Activated CD4-positive, alpha-beta T cell treated with anti-CD3 and anti-CD28 coated beads for 1 hour (primary cell): ENCODE results near the gene ROBO3.

Source experiments
- DNase-seq: peaks from one replicate; pipeline ENCODE4 v3.0.0-alpha.2; 2020

ROBO3 gene

GRCh38 chr11:124877631-124877909 lies 12.3 kb downstream of the ROBO3 start:
- DNase-seq = no peak

DNA sequence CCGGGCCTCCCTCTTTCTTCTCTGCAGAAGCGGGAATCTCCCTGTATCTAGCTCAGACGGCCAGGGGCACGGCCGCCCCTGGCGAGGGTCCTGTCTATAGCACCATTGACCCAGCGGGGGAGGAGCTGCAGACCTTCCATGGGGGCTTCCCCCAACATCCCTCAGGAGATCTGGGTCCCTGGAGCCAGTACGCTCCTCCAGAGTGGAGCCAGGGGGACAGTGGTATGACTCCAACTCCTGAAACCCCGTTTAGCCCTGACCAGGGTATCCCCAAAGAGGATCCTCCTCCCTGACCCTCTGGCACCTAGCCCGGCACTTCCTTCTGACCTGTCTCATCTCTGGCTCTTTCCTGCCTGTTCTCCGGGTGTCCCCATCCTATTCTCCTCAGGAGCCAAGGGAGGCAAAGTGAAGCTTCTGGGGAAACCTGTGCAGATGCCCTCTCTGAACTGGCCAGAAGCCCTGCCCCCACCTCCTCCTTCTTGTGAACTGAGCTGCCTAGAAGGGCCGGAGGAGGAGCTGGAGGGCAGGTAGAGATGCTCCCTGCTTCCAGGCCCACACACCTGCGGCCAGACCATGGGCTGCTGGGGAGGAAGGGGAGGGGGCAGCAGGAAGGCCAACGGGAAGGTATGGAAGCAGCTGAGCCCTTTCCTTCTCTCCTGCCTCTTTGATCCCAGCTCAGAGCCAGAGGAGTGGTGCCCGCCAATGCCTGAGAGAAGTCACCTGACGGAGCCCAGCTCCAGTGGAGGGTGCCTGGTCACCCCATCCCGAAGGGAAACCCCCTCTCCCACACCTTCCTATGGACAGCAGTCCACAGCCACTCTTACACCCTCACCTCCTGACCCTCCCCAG lies 12.9 kb downstream of the ROBO3 start:
- DNase-seq = no peak

DNA sequence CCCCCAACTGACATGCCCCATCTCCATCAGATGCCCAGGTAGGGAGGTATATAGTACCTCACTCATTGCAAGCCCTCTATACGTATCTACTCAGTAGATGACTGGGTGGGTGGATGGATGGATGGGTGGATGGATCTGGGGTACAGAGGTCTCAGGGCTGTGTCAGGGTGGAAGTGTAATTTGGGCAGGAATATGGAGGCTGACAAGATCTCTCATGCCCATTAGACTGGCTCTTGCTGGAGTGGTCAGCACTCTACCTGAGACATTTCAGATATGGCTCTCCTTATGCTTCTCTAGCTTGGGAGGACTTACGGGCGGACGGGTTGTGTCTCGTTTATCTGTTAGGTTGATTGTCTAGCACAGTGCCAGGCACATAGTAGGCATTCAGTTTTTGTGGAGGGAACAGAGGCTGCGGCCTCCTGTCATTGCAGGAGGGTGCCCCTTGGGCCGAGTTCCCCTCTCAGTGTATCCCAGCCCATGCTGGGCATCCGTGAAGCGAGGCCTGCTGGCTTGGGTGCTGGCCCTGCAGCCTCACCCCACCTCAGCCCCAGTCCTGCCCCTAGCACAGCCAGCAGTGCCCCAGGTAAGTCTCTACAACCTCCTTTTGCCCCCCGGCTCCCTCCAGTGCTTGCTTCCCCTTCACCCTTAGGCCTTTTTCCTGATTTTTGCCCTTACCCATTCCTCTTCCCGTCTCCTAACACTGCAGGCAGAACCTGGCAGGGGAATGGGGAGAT lies 13.7 kb downstream of the ROBO3 start:
- no peak for DNase-seq

- DNase-seq = no peak
Measured at GRCh38 chr11:124879493-124880289, 14.5 kb downstream of the ROBO3 start.

- no peak for DNase-seq
Measured at GRCh38 chr11:124880290-124880611, 15.0 kb downstream of the ROBO3 start.

DNA sequence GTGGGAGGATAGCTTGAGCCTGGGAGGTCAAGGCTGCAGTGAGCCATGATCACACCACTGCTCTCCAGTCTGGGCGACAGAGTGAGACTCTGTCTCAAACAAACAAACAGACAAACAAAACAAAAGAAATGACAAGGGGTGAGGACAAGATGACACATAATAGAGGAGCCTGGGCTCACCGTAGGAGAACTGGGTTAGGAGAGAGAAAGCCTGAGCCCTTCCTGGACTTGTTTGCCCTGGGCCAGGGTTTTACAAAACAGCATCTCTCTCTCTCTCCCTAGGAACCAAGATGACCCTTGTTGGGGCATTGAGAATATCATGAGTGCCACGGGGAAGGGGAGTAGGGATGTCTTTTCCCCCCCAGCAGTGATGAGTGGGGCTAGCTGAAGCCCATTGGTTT lies 15.7 kb downstream of the ROBO3 start:
- no peak for DNase-seq

DNA sequence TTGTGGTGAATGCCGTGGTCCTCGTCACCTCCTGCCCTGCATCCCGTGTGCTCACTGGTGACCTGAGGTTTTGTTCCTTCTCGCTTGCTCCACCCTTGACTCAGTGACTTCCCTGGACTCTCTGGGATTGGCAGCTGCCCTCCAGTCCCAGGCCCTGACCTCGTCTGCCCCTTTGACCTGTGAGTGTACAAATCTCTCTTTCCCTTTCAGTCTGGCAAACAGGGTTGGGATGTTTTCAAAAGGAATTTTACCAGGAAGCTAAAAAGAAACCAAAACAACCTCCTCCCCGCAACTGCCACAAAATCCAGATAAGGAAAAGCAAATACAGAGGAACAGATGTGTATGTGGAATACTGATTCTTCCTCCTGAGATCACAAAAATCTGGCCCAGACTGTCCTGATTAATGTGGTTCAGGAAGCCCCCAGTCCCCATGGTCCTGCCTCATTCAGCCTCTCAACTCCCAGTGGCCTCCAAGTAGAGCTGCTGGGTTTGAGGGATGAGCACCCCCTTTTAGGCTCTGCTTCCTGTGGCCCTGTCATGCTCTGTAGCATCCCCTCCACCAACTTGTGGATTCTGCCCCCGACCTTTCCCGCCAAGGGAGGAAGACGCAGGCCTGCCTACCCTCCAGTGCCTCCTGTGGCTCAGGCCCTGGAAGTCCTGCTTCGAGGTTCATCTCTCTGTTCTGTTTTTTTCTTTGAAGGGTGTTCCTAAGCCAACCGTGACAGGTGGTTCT lies 17.3 kb downstream of the ROBO3 start:
- no peak for DNase-seq

DNA sequence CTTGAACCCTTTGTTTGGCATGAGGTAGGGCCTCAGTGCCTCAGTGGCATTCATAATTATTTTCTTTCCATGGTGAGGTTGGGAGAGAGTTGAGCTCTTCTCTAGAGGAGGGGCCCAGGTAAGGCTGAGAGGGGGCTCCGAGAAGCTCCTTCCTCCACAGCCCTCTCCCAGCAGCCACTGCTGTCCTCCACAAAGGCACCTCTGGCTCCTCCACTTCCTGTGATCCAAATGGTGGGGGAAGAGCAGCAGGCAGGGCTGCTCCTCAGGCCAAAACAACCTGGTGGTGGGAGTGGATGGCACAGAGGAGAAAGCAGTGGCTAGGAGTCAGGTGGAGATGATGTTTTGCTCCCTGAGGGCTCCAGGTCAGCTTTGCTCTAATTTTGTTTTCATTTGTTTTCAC lies 19.1 kb downstream of the ROBO3 start:
- no peak for DNase-seq

DNA sequence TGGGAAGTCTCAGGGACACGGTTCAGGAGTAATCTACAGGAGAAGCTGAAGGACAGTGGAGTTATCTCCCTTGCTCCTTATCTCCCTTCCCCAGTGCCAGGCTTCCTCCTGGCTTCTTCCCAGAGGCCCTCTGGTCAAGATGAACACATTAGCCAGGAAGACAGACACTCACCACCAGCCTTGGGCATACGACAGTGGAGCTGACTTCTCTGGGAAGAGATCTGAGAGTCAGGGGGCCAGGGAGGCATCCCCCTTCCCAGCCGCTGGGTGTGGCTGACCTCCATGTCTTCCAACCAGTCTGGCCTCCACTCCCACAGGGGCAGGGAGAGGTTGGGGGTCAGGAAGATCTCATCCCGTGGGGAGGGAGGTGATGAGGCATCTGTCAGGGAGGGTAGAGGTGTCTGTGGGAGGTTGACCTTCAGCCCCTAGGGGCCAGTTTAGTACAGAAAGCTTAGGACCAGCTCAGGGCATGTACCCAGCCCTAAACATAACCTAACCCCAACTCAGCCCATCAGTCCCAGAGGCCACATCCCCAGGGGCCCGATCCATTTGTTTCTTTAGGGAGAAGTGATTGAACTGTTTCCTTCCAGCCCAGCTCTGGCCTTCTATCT lies 19.7 kb downstream of the ROBO3 start:
- DNase-seq = no peak

- DNase-seq = no peak
Measured at GRCh38 chr11:124886476-124886875, 21.2 kb downstream of the ROBO3 start.

GRCh38 chr11:124886978-124887666 lies 21.9 kb downstream of the ROBO3 start:
- no peak for DNase-seq

DNA sequence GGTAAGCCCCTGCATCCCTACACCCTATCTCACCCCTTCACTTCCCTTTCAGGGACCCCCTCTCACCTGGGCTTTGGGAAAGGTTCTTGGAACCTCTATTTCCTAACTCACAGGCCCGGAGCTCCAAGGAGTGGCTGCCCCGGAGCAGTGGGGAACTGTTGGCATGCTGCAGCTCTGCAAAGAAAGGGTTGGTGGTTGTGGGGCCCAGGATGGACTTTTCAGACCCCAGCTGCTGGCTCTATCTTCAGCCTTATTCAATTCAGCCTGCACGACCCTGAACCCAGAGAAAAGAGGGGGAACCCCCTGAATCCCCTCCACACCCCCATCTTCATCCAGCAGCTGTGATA lies 22.4 kb downstream of the ROBO3 start:
- DNase-seq = no peak

DNA sequence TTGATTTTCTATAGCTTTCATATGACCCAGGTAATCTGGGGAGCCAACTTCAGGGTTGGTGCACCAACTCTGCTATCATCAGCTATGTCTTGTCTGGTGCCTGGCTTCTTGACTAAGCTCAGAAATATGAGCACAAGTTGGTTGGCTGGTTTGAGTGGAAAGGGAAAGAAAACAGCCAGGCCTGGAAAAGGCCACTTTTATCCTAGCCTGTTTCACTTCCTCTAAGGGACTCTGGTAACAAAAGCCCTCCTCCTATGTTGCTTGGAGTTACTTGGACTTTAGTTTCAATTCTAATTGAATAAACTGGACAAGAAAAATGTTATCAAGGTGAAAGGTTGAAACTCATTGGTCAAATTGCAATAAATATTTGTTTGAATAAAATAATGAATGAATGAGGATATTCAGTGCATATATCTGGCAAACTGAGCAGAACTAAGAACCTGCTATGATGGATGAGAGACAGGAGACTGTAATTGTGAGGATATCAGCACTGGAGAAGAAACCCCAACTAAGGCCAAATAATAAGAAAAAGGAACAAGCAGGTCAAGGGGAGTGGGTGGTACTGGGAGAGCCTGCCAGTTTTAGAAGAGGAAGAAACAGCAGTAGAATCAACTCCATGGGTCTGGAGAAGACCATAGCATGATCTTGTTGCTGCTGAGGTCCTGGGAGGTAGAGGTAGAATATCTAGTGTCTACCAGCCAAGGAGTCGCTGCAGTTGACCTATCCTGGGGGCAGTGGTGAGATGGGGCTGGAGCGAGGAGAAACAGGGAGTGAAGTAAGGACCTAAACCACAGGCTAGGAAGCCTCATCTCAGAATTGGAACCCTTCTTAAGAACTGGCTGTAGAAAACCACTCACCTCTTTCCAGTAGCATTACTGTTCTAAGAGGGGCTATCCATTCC lies 24.2 kb downstream of the ROBO3 start:
- DNase-seq = no peak

DNA sequence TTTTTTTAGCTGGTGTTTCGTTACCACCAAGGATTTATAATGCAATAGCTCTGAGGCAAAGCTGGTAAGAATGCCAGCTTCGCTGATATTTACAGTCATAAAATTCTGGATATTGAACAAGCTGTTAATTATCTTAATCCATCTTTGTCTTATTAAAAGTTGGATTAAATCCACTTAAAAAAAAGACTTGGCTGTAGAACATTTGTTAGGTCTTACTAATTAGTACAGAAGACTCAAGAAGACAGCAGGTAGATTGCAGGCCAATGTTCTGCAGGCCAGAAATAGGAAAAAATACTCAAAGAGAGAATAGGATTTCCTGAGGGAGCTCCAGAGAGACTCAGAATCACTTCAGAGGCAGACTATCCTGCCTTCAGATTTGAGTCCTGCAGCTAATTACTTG lies 24.9 kb downstream of the ROBO3 start:
- DNase-seq = no peak

DNA sequence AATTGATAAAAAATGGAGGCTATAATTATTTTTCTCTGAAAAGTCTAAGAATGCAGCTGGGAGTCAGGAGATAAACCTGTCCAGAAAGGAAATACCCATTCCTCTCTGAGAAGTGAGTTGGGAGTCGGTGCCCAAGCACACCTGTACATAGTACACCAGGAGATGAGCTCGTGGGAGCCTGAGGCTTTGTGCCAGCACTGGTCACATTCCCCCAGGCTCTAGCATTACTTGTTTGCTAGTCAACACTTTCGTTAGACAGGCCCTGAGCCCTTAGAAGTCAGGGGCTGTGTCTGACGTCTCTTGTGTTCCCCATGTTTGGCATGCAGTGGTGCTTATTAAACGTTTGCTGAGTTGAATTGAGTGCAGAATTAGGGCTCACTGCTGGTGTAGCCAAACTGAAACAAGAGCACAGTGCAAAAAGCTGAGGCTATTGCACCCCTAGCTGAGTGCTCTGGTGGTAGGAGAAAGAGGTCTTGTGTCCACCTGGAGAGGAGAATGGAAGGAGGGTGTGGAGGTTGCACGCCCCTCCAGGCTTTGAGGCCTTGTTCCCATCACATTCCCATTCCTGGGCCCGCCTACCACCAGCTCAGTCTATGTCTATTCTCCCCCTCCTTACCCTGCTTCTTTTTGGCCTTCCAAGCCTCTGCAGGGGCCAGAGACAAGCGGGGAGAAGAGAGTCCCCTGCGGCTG lies 25.6 kb downstream of the ROBO3 start:
- DNase-seq = no peak

DNA sequence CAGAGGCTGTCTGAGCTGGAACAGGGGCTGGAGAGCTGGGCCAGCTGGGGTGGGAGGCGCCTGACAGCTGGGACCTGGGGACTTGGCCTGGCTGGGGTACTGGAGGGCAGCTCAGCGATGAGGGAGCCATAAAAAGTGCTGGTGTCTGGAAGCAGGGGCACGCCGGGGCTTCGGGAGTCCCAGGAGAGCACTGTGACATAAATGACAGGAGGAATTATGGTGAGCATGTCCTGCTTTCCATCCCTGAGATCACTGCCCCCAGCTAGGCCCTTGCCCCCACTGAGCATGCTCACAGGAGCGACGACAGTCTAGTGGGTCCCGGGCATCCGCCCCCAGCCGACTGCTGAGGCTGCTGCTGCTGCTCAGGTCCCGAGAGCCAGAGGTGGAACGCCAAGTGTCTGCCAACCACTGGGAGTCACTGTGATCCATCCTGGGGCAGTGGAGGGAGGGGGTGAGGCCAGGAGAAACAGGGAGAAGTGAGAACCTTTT lies 26.2 kb downstream of the ROBO3 start:
- DNase-seq = no peak

GRCh38 chr11:124892146-124892545 lies 26.9 kb downstream of the ROBO3 start:
- no peak for DNase-seq

DNA sequence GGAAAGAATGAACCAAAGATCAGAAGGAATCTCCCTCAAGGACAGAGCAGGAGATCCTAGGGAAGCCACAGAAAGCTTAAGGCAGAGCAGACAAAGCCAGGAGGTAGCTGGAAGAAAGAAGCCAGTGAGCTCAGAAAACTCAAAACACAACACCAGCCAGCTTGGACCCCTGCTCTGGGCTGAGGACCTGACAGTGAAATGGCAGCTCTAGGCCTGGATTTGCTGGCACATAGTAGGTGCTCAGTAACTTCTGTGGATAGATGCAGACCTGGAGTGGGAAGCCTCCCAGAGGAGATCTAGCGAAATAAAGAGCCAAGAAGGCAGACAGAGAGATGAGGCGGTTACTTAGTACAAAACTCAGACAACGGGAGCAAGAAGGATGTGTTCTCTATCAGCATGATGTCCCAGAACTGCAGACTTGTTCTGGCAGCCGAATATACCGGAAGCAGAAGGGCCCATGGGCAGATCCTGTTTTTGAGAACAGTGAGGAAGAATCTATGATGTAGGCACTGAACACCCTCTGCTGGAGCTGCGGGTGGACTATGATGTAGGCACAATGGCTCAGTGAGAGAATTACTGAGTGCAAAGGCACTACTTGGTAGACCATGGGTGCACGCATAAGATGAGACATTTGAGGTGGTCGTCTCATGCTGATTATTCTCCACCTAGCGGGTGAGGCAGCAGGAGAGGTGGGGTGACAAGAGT lies 27.7 kb downstream of the ROBO3 start:
- DNase-seq = no peak

DNA sequence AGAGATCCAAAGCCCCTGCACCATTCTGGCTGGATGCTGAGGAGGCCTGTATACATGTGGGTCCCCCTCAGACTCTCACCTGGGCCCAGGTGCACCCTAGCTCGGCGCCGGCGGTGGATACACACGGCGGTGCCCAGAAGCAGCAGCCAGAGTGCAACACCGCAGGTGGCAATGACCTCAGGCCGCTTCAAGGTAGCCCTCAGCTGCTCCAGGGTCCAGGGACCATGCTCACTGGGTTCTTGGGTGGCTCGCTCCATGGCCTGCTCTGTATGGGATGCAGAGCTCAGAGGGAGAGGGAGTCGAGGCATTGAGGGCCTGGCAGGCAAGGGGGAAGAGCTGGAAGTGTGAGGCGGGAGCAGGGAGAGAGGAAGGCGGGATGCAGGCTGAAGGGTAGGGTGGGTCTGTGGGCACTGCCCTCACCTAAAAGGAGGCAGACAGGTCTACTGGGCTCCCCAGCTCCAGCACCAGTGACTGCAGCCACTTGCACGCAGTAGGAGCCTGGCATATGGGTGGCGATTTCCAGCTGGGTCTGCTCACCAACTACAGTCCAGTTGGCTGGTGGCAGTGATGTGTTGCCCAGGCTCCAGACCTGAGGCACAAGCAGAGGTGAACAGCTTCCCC lies 28.7 kb downstream of the ROBO3 start:
- no peak for DNase-seq
